HFFc6 (cell line): ENCODE results near the gene ZNF583. TPM values are rescaled to one million over a fixed set of nuclear protein-coding genes. Genes with fewer than 3 reads are reported as not detected.

Experiments used
- DNase-seq: peaks from one replicate; pipeline ENCODE4 v3.0.0-alpha.2; 2018
- H3K27ac Mint-ChIP-seq: 2 replicates; pipeline ENCODE4 v1.8.0; 2020; ENCODE audit warnings: mild to moderate bottlenecking, mixed read lengths
- H3K27me3 Mint-ChIP-seq: 2 replicates; pipeline ENCODE4 v1.8.0; 2021; ENCODE audit warnings: mild to moderate bottlenecking, moderate library complexity, mixed read lengths; ENCODE audit not compliant: insufficient read depth
- H3K36me3 Mint-ChIP-seq: 2 replicates; pipeline ENCODE4 v1.8.0; 2021; ENCODE audit warnings: low read depth, mixed read lengths
- H3K4me1 Mint-ChIP-seq: 2 replicates; pipeline ENCODE4 v1.8.0; 2020; ENCODE audit warnings: low read depth, mixed read lengths
- H3K4me3 Mint-ChIP-seq: 2 replicates; pipeline ENCODE4 v1.8.0; 2020; ENCODE audit warnings: mild to moderate bottlenecking, moderate library complexity, mixed read lengths
- H3K9me3 Mint-ChIP-seq: 2 replicates; pipeline ENCODE4 v1.8.0; 2020; ENCODE audit warnings: mild to moderate bottlenecking, mixed read lengths
- CTCF ChIP-seq: fragments of 200-600 bp; sonication (generic); IDR thresholded peaks from 2 replicates; pipeline ENCODE4 v1.5.0; 2021; ENCODE audit warnings: antibody characterized with exemption, mild to moderate bottlenecking
- total RNA-seq, 6 experiments: library from RNA; stranded (reverse); fragmentation: NEBNext Ultra II Directional; extraction: Animal tissue kit (Norgen Biotek cat#: 25700); gene quantifications; 2 replicates in 1 of 6; 3 replicates in 5 of 6; pipeline ENCODE4 v1.2.3, GENCODE V29; 2021

ZNF583 gene
- total RNA-seq, 6 experiments from 2014 or later, result 3.5 to 5.3 (median 4.5) TPM

GRCh38 chr19:56393119-56394012 lies 10.8 kb upstream of the ZNF583 start, which contains the start of gene ZNF582:
Gene ZNF582 (minus strand): TSS chr19:56393534. CDS start chr19:56391752, 1,782 bp downstream.
- H3K36me3 Mint-ChIP-seq, result peaks cover 31% of the 10 kb centered on the region
- peak; percentile 63 for DNase-seq
- peaks cover 5% of the 10 kb centered on the region for H3K4me1 Mint-ChIP-seq
- H3K27ac Mint-ChIP-seq, result peak within 1 kb of the TSS; percentile 86
- TF ChIP-seq CTCF, result peak; percentile 63; the same call in 1 of the 2 replicates
- H3K9me3 Mint-ChIP-seq, result peaks cover 58% of the 10 kb centered on the region
- peak within 1 kb of the TSS; percentile 91 for H3K4me3 Mint-ChIP-seq
- peaks cover 4% of the 10 kb centered on the region; the same call in 1 of the 2 replicates for H3K27me3 Mint-ChIP-seq

- H3K4me1 Mint-ChIP-seq, result peaks cover 10% of the 10 kb centered on the region
- H3K9me3 Mint-ChIP-seq, result peaks cover 71% of the 10 kb centered on the region
- H3K27me3 Mint-ChIP-seq, result peaks cover under 1% of the 10 kb centered on the region; the same call in 1 of the 2 replicates
- no peak overlapping the region for H3K4me3 Mint-ChIP-seq
- DNase-seq, result no peak
- H3K27ac Mint-ChIP-seq, result no peak overlapping the region
- no peak for TF ChIP-seq CTCF
- peaks cover 46% of the 10 kb centered on the region for H3K36me3 Mint-ChIP-seq
Observed at GRCh38 chr19:56398809-56399208, 5.3 kb upstream of the ZNF583 start.

- H3K27ac Mint-ChIP-seq, result no peak overlapping the region
- peaks cover 24% of the 10 kb centered on the region for H3K4me1 Mint-ChIP-seq
- no peak for DNase-seq
- peaks cover 67% of the 10 kb centered on the region for H3K9me3 Mint-ChIP-seq
- TF ChIP-seq CTCF, result no peak
- H3K36me3 Mint-ChIP-seq, result peaks cover 50% of the 10 kb centered on the region
- H3K4me3 Mint-ChIP-seq, result no peak overlapping the region
- no peaks in the 10 kb centered on the region for H3K27me3 Mint-ChIP-seq
Observed at GRCh38 chr19:56400485-56400884, 3.6 kb upstream of the ZNF583 start.

- no peaks in the 10 kb centered on the region for H3K27me3 Mint-ChIP-seq
- H3K27ac Mint-ChIP-seq, result peak overlapping the region; percentile 90
- peaks cover 71% of the 10 kb centered on the region for H3K9me3 Mint-ChIP-seq
- peaks cover 25% of the 10 kb centered on the region for H3K4me1 Mint-ChIP-seq
- H3K4me3 Mint-ChIP-seq, result peak overlapping the region; percentile 90
- H3K36me3 Mint-ChIP-seq, result peaks cover 70% of the 10 kb centered on the region
- no peak for DNase-seq
- TF ChIP-seq CTCF, result no peak
Observed at GRCh38 chr19:56403261-56403660, 871 bp upstream of the ZNF583 start.

GRCh38 chr19:56404705-56405056 lies 549 bp downstream of the ZNF583 start:
- Mint-ChIP-seq H3K36me3 (peaks cover 71% of the 10 kb centered on the region), H3K4me3 (peak overlapping the region; percentile 90), H3K9me3 (peaks cover 67% of the 10 kb centered on the region), H3K27me3 (no peaks in the 10 kb centered on the region), H3K27ac (peak overlapping the region; percentile 90), H3K4me1 (peaks cover 25% of the 10 kb centered on the region)
- no peak for DNase-seq
- no peak for TF ChIP-seq CTCF
